ENCODE data around the gene SYTL1.
A peak's percentile ranks its signal among the peaks of the same experiment; 100 is the strongest.

SYTL1 gene

DNA sequence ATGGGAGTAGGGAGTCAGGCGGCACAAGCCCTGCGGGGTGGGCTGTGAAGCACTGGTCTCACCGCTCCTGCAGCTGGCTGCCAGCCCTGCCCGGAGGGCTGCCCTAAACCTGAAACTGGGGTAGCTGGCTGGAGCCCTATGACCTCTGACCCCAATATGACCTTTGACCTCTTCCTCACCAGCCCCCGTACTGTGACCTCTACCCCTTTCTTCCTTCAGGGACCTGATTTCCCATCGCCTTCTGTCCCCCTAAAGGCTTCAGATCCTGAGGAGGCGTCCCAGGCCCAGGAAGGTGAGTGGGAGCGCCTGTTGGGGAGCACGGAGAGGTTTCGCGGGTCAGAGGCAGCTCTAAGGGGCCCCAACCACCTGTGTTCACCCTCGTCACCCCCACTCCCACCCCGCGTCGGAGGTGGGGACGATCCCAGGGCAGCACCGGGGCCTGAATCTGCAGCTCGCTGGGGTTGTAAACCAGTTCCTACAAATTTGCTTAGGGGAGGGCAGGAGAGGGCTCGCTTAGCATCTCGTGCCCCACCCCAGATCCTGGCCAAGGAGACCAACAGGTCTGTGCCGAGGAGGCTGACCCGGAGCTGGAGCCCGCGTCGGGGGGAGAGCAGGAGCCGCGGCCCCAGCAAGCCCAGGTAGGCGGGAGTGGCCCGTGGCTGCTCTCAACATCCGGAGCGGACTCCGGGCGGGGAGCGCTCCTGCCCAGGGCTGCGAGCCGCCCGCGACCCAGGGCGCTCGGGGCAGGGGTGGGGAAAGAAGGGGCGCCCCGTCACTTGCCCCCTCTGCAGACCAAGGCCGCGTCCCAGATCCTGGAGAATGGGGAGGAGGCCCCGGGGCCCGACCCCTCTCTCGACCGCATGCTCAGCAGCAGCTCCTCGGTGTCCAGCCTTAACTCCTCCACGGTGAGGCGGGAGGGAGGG lies 7.3 kb downstream of the SYTL1 start:
- Histone ChIP-seq H3K4me2 (ENCODE audit: low read length) (peak overlapping the region; percentile 84), H3K9me3 (ENCODE audit: control insufficient read depth, low read length) (no peaks in the 10 kb centered on the region), H3K36me3 (ENCODE audit: control insufficient read depth, insufficient read depth, low read length) (no peaks in the 10 kb centered on the region), H3K9ac (no peak overlapping the region), H3K4me1 (no peaks in the 10 kb centered on the region), H3K79me2 (no peaks in the 10 kb centered on the region), H2AFZ (peak overlapping the region; percentile 64), H3K27ac (no peak overlapping the region), H3K4me3 (ENCODE audit: low read depth, low read length) (peak overlapping the region; percentile 57), H3K27me3 (ENCODE audit: control insufficient read depth, insufficient read depth, low read length) (no peaks in the 10 kb centered on the region)
- TF ChIP-seq, protein P1, sequence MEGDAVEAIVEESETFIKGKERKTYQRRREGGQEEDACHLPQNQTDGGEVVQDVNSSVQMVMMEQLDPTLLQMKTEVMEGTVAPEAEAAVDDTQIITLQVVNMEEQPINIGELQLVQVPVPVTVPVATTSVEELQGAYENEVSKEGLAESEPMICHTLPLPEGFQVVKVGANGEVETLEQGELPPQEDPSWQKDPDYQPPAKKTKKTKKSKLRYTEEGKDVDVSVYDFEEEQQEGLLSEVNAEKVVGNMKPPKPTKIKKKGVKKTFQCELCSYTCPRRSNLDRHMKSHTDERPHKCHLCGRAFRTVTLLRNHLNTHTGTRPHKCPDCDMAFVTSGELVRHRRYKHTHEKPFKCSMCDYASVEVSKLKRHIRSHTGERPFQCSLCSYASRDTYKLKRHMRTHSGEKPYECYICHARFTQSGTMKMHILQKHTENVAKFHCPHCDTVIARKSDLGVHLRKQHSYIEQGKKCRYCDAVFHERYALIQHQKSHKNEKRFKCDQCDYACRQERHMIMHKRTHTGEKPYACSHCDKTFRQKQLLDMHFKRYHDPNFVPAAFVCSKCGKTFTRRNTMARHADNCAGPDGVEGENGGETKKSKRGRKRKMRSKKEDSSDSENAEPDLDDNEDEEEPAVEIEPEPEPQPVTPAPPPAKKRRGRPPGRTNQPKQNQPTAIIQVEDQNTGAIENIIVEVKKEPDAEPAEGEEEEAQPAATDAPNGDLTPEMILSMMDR (IDR thresholded peaks at IDR 0.05): no peak

DNA sequence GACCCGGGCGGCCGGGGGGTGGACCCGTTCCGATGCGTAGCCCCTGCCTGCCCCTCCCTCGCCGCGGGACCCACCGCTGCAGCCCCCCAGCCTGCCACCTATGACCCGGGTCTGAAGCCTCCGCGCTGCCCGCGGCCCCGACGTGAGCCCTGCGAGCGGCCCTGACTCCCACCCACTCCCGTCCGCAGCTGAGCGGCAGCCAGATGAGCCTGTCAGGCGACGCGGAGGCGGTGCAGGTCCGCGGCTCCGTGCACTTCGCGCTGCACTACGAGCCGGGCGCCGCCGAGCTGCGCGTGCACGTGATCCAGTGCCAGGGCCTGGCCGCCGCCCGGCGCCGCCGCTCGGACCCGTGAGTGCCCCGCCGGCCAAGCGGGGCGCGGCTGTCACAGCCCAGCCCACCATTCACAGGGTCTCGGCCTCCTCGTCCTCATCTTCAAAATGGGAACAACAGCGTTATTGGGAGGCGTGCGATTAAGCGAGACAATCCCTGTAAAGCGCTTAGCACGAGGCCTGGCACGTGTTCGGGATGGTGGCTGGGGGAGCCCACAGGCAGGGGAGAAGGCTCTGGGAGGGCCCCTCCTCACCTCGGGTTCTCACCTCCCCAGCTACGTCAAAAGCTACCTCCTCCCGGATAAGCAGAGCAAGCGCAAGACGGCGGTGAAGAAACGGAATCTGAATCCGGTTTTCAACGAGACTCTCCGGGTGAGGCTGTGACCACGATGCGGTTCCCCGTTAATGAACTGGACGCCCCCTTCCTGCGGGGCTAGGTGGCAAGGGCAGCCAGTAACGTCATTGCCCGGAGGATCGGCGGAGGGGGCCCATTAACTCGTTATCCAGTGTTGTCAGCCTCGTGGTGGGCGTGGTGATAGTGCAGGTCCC lies 8.2 kb downstream of the SYTL1 start:
- Histone ChIP-seq H2AFZ (peak overlapping the region; percentile 64), H3K36me3 (ENCODE audit: control insufficient read depth, insufficient read depth, low read length) (no peaks in the 10 kb centered on the region), H3K9ac (no peak overlapping the region), H3K4me1 (no peaks in the 10 kb centered on the region), H3K4me3 (ENCODE audit: low read depth, low read length) (peak overlapping the region; percentile 57), H3K27me3 (ENCODE audit: control insufficient read depth, insufficient read depth, low read length) (no peaks in the 10 kb centered on the region), H3K9me3 (ENCODE audit: control insufficient read depth, low read length) (no peaks in the 10 kb centered on the region), H3K79me2 (no peaks in the 10 kb centered on the region), H3K4me2 (ENCODE audit: low read length) (peak overlapping the region; percentile 84), H3K27ac (no peak overlapping the region)
- TF ChIP-seq, protein P1 (IDR thresholded peaks at IDR 0.05): no peak

DNA sequence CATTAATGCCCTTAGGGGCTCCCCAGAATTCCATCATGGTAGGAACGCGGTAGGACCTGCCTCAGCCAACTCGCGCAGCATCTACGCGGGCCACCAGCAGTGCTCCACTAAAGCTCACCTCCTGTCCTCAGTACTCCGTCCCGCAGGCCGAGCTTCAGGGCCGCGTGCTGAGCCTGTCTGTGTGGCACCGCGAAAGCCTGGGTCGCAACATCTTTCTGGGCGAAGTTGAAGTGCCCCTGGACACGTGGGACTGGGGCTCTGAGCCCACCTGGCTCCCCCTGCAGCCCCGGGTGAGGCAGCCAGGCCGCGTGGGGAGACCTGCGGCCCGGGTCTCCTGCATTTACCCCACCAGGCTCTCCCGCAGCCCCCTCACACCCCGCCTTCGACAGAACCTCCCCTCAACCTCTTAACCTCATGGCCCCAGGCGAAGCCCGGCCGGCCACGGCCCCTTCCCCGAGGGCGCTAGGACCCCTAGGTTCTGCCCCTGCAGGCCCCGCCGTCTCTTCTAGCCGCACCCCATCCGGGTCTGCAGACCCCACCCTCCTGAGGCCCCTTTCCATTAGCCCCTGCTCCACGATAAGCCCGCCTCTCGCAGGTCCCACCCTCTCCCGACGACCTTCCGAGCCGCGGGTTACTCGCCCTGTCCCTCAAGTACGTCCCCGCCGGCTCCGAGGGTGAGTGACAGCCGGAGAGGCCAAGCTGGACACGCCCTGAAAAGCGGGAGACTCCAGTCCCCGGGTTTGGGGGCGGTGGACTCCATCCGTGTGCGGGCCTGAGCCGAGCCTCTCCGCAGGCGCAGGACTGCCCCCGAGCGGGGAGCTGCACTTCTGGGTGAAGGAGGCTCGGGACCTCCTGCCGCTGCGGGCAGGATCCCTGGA lies 9.1 kb downstream of the SYTL1 start:
- H3K4me1 ChIP-seq: no peaks in the 10 kb centered on the region
- no peaks in the 10 kb centered on the region for H3K36me3 ChIP-seq (ENCODE audit: control insufficient read depth, insufficient read depth, low read length)
- H3K27me3 ChIP-seq (ENCODE audit: control insufficient read depth, insufficient read depth, low read length): no peaks in the 10 kb centered on the region
- H3K4me3 ChIP-seq (ENCODE audit: low read depth, low read length): no peak overlapping the region
- H3K9me3 ChIP-seq (ENCODE audit: control insufficient read depth, low read length): no peaks in the 10 kb centered on the region
- H3K79me2 ChIP-seq: no peaks in the 10 kb centered on the region
- no peak overlapping the region for H3K9ac ChIP-seq
- TF ChIP-seq, protein P1 (IDR thresholded peaks at IDR 0.05): no peak
- H2AFZ ChIP-seq: no peak overlapping the region
- no peak overlapping the region for H3K27ac ChIP-seq
- no peak overlapping the region for H3K4me2 ChIP-seq (ENCODE audit: low read length)

DNA sequence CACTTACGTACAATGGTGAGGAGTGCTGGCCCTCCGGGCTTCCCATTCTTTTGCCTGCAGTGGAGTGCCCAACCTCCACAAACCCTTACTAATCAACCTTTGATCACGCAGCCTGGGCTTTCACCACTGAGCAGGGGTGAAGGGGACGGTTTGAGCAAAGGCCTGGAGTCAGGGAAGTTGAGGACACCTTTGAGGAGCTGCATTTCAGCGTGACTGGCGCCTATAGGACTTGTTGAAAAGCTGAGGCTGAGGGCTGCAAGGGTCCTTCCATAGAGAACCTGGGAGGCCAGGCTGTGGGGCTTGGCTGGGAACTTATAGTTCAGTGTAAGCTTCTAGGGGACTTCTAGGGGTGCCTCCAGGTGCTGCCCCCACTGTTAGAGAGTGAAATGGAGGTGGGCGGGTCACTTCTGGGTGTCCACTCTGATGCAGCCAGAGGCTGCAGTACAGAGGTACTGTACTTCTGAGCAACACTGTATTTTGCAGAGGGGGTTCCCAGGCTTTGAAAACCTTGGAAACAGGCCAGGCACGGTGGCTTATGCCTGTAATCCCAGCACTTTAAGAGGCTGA lies 9.8 kb downstream of the SYTL1 start:
- no peak overlapping the region for H3K27ac ChIP-seq
- no peaks in the 10 kb centered on the region for H3K27me3 ChIP-seq (ENCODE audit: control insufficient read depth, insufficient read depth, low read length)
- no peak overlapping the region for H2AFZ ChIP-seq
- no peak overlapping the region for H3K4me3 ChIP-seq (ENCODE audit: low read depth, low read length)
- TF ChIP-seq, protein P1 (IDR thresholded peaks at IDR 0.05): no peak
- no peaks in the 10 kb centered on the region for H3K36me3 ChIP-seq (ENCODE audit: control insufficient read depth, insufficient read depth, low read length)
- no peaks in the 10 kb centered on the region for H3K79me2 ChIP-seq
- H3K9me3 ChIP-seq (ENCODE audit: control insufficient read depth, low read length): no peaks in the 10 kb centered on the region
- H3K4me2 ChIP-seq (ENCODE audit: low read length): no peak overlapping the region
- H3K9ac ChIP-seq: no peak overlapping the region
- no peaks in the 10 kb centered on the region for H3K4me1 ChIP-seq
